T1000 (cell line): ENCODE measurements around the gene SACM1L.
"Not testable (repeated sequence)": the region's sequence is repeated elsewhere in the genome, so short reads cannot be mapped to it uniquely, and the experiment has no call there.

Experiments used
- DNase-seq: peaks from one replicate; lab custom pipeline; 2025; ENCODE audit warnings: mixed read lengths; lab: John Stamatoyannopoulos, UW

Gene SACM1L

DNA sequence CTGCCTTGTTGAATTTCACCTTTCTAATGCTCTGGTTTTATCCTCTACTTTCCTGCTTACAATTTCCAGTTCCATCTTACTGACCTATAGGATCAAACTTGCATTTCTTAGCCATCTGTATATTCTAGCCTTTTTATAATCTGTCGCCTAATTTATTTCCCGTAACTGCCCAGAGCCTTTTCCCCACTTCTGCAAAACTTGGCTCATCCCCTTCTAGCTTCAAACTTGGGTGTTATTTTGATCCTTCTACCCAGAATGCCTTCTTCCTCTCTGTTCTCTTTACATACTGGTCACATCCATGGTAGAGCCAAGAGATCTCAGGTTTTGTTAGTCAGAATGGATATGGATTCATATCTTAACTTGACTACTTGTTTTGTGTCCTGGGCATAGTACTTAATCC is 2.6 kb downstream of the SACM1L start:
- DNase-seq = no peak

DNA sequence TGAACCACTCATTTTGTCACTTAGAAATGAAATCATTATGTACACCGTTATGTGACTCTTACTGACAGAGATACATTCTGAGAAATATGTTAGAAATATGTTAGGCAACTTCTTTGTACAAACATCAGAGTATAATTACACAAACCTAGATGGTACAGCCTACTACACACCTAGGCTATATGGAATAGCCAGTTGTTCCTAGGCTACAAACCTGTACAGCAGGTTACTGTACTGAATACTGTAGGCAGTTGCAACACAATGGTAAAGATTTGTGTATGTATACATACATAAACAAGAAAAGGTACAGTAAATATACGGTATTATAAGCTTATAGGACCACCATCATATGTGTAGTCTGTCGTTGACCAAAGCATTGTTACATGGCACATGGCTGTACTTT is 3.7 kb downstream of the SACM1L start:
- no peak for DNase-seq

DNA sequence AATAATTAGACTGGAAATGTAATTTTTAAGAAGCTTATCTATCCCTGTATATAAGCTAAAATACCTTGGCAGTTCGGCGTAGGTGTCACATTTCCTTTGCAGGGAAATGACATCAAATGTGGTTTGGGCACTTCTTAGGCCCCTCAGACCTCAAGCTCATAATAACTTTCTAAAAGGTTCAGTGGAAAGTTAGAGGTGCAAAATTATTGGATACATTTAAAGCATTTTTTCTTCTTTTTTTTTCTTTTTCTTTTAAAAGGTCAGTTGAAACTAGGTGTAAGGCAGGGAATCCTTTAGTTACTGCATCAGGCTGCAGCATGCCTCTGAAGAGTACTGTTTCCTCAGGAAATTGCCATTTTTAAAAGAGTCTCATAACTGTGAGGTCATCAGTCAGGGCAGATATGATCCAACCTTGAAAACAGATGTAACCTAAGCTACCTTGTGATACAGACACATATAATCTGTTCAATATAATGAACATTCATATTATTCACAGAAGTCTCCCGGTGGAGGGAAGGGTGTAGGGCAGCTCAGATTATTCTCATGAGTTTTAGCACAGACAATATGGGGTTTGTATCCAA is 4.8 kb downstream of the SACM1L start:
- DNase-seq = no peak

DNA sequence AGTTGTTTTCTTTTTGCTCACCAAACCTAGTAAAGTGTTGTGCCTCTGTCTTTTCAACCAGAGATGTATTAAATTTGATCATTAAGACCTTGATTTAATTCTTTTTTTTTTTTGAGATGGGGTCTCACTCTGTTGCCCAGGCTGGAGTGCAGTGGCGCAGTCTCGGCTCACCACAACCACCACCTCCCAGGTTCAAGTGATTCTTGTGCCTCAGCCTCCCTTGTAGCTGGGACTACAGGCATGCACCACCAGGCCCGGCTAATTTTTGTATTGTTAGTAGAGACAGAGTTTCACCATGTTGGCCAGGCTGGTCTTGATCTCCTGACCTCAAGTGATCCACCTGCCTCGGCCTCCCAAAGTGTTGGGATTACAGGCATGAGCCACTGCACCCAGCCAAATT is 6.0 kb downstream of the SACM1L start:
- not testable (repeated sequence) for DNase-seq

DNA sequence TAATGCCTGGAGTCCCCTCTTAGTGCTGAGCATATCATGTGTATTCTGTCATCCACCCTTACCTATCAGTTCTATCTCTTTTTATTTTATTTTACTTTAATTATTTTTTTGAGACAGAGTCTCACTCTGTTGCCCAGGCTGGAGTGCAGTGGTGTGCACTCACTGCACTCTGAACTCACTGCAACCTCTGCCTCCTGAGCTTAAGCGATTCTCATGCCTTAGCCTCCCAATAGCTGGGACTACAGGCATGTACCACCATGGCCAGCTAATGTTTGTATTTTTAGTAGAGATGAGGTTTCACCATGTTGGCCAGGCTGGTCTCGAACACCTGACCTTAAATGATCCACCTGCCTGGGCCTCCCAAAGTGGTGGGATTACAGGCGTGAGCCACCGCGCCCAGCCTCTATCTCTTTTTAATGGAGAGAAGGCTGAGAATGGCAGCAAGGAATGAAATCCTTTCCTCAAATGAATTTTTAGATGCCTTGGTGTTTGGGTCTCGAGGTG is 11.4 kb downstream of the SACM1L start:
- no peak for DNase-seq

DNA sequence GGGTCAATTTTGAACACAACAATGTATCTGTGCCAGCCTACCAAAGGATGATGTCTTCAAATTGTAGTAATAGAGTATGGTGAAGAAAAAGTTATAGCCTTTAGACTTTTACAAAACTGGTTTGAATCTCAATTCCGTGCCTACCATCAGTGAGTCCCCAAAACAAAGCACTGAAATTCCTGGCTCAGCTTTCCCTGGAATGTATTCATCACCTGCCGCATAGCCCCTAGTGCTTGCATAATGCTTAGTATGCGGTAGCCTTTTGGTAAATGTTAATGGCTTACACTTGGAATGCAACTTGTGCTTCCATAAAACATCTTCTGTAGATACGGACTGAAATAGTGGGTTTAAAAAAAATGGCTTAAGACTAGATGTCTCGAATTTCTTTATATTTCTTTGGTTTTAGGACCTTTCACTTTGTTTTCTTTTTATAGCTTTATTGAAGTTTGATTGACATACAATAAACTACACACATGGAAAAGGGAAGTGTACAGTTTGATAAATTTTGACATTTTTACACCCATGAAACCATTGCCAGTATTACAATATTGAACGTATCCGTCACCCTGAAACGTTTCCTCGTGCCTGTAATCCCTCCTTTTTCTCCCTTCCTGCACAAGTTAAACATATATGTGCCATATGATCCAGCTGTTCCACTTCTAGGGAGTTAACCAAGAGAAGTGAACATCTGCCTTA is 12.1 kb downstream of the SACM1L start:
- no peak for DNase-seq

DNA sequence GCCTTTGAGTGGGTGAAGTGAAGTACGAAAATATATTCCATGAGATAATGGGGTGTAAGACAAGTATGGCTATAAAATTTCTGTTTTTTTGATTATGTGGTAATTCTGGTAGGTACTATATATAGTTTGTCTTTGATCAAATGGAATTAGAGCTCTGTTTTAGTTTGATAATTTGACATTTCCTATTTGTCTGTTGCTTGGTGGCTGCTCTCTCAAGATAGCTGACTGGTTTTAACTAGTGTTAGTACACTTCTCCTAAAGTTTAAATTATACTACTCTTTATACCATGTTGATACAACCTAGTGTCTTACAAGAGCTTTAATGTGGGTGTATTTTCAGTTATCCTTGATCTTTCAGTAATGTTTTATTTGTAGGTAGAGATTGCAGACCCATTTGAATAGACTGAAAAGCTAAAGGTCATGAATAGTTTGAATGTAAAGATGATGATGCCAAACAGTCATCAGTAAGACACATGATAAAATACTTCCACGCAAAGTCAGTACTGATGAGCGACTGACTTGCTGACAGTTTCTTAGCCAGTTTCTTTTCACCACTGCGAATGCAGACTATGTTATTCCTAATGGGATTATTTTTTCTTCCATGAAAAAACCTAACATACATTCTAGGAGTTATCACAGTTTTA is 15.2 kb downstream of the SACM1L start:
- no peak for DNase-seq

DNA sequence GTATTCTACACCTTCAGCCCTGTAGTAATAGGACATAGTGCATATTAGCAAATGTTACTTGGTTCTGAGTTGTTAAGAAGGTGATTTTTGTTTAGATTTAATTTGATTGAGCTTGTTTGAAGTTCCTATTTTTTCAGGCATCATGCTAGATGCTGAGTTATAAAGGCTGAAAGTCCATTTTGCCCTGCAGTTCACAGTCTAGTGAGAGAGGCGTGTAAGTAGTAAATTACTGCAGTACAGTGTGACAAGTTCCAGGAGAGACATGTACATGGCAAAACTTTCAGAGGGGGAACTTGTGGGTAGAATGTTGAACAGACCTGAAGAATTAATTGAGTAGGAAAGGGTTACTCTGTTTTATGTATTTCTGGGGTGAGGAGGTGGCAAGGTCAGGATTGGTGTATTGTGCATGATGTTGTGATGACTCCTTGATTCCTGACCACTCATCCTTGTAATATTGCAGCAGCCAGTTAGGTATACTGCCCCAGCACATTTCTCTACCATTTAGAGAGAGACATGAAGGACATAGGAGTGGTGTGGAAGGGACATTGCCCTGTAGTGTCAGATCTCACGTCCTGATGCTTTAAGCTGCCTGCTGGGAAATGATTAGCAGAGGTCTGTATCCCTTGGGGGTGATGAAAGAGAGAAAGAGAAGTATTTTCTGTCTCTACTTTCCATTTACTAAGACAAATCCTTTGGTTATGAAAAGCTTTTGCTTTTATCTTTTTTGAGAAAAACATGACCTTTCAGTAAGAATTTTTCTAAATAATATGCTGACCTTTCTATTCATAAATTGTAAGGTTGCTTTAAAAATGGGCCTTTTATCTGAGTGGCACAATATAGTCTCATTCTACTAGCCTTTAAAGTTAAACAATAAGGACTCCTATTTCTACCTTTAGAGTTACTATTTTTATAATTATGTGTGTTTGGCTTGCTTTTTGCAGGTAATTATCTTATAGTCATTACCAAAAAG is 16.9 kb downstream of the SACM1L start:
- DNase-seq = no peak

DNA sequence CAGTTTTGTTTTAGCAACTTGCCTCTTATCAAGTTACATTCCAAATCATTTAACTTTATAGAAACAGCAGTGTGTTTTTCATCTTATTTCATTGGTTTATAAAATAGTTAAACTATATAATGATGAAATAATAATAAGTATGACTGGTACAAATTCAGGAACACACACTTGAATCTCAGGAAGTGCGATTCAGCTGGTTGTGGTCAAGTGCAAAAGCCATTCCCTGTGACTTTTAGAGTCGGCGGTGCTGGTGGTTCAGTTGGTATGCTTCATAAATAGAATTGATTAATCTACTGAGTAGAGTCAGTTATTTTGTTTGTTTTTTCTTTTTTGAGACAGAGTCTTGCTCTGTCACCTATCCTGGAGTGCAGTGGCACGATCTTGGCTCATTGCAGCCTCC is 22.7 kb downstream of the SACM1L start:
- DNase-seq = no peak

DNA sequence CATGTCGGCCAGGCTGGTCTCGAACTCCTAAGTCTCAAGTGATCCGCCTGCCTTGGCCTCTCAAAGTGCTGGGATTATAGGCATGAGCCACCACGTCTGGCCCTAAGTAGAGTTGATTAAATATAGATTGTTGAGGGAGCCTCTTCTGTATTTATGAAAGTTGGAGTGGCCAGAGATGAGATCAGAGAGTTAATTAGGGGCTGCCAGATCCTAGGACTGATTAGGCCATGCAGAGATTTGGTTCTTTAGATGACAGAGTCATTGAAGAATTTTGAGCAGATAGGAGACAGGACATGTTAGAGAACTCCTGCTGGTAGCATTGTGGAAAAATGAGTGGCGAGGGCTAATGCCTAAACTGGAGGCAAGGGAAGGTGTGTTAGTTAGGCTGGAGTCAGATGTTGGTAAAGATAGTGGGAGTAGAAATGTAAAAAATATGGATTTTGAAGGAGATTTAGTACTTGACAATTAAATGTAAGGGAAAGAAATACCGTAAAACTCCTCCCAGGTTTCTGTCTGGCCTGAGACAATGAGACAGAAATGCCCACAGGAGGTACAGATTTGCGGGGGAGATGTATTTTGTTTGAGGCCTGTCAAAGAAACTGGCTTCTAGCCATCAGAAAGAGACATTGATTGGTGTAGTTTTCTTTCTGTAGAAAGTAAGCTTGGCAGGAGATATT is 23.4 kb downstream of the SACM1L start:
- DNase-seq = no peak

DNA sequence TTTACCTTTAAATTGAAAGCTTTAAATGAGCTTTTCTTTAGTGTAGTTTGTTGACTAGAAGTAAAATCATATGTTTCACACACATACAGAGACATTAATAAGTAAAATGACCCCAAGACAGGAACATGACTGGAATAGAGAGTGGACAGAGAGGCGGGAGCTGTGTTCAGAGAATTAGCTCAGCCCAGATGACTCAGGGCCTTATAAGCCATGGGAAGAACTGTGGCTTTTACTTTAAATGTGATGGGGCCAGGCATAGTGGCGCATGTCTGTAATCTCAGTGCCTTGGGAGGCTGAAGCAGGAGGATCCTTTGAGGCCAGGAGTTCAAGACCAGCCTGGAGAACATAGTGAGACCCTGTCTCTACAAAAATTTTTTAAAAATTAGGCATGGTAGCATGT is 26.7 kb downstream of the SACM1L start:
- no peak for DNase-seq

DNA sequence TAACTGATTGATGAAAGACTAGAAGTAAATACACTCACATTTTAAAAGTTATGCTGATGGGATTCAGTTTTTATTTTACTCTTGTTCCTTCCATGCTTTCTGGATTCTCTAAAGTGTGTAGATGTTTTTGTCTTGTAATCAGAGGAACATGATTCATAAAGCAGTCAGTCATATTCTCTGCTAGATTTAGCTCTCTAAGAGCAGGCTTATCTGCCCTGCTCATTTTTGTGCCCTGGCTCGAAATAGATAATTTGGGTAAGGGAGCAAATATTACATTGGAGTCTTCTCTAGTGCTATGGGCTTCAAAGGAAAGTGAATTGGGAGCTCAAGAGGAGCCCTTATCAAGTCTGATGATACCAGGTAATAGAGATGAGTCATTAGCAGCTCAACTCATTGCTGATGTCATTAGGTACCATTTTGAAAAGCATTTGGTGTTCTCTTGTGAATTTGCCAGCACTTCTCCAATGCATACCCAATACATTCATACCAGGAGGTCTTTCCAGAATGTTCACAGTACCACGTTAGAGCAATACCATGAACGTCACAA is 27.7 kb downstream of the SACM1L start:
- no peak for DNase-seq

DNA sequence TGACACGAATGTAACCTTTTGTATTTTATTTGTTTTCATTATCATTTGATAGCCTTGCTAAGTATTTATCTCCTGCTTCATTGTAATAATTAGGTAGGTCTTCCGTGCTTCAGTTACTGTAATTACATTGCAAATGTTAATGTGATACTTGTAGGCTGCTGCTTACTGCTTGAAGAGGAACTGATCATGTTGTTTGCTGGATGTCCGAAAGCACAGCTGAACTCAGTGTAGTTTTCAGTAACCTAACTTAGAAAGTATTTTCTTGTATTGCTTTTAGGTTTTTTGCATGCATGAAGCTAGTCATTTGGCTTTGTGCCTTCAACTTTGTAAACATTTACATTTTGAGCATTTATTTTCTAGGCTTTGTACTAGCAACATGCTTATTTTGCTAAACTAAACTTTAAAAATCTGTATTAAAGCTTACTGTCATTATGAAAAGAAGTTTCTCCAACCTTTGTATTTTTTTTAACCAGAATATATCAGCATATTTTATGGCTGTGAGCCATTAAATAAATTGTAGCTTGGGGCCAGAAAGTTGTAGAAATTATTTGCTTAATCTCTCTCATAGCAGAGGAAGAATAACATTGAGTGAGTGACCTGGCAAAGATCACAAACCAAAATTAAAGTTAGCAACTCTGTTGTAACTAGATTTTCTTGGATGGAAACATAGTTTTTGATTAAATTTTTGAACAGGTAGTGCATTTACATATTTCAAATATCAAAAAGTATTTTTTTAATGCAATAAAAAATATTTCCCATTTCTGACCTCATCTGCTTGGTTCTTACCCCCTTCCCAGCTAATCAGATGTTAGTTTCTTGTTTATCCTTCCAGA is 30.7 kb downstream of the SACM1L start:
- no peak for DNase-seq

DNA sequence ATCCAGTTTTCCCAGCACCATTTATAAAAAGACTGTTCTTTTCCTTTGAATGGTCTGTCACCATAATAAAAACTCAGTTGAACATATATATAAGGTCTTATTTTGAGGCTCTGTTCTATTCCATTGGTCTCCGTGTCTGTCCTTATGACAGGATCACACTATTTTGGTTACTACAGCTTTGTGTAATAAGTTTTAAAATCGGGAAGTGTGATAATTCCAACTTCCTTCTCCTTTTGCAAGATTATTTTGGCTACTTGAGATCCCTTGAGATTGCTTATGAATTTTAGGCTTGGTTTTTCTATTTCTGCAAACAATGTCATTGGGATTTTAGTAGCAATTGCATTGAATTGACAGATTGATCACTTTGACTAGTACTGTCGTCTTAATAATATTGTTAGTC is 35.7 kb downstream of the SACM1L start:
- no peak for DNase-seq

DNA sequence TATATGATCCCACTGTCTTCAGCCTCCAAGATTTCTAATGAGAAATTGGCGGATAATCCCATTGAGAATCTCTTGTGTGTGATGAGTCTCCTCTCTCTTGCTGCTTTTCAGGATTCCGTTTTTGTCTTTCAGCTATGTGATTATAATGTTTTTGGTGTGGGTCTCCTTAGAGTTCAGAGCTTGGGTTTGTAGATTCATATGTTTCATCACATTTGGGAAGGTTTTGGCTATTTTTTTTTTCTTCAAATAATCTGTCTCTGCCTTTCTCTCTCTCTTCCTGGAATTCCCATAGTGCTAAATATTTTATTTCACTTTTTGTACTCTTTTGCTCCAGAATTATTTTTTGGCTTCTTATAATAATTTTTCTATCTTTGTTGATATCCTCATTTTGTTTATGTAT is 40.4 kb downstream of the SACM1L start:
- DNase-seq = no peak

DNA sequence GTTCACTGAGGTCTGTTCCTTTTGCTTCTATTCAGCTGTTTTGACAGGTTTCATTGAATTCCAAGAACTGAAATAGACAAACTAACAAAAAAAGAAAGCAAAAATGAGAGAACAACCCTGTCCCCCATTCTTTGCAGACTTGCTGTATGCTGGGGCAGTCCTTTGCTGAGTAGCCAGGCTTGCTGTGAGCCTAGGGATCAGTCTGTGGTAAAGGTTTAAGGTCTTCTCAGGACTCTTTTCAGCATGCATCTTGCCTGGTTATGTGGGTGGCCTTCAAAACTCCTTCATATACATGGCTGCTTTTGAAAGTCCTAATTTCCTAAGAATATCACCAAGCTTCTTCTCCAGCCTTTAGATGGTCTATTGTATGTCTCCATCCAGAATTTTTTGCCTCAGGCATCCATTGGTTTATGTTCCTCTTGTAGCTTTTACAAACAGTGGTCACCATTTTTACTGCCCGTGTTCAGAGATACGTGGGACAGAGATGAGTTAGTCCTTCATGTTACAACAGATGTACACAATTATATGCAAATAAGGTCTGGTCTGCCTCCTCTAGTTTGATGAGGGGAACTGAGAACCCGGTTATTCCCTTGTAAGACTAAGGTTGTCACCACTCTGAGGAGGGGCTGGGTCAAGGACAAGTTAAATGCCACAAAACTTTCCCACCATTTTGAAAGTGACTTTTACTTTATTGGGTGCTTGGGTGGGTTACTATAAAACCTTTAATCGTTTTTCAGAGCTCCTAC is 41.4 kb downstream of the SACM1L start:
- no peak for DNase-seq

DNA sequence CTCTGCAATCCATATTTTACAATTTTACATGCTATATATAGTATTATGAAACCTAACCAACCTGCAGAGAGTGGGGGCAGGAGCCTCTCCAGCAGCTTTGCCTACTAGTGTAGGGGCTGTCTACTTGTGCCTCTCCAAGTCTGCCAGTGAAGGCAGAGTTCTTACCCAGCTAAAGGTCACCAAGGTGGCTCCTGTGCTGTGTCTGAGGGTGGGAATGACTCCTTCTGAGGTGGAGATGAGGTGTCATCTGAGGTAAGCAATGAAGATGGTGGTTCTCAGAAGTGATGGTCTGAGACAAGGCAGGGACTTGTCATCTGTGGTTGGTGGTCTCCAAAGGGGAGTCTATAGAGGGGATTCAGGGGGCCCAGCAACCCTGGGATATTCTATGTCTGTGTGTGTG is 47.5 kb downstream of the SACM1L start:
- no peak for DNase-seq

DNA sequence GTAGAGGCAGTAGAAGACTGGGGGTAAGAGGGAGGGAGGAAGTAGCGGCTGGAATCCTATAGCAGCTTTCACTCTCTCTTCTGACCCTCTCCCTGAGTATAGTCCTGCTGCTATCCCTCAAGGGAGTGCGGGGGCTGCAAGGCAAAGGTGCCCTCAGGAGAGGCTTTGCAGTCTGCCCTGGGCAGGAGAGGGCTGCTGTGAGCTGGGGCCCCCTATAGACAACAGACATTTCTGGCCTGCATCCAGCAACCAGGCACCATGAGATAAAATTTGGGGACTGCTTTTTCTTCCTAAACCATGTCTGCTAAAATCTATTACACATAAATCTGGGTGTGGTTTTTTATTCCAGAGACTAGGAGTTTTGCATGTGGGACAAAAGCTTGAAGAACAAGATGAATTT is 48.0 kb downstream of the SACM1L start:
- DNase-seq = no peak

DNA sequence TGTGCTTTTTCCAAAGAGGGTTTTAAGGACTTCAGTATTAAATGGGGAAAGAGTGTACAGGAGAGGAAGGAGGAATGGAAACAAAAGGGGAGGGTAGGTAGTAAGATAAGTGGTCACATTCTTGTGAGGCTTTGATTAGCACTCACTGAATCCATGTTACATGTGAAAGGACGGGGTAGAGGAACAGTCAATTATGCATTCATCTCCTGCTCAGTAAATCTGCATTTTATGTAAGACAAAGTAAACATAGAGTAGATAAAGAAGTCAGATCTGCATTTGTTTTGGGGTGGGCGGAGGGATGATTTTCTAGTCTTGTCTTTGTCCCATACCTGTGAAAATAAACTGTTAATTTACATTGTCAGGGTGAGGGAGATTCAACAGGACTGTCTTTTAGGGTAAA is 50.8 kb downstream of the SACM1L start:
- no peak for DNase-seq

DNA sequence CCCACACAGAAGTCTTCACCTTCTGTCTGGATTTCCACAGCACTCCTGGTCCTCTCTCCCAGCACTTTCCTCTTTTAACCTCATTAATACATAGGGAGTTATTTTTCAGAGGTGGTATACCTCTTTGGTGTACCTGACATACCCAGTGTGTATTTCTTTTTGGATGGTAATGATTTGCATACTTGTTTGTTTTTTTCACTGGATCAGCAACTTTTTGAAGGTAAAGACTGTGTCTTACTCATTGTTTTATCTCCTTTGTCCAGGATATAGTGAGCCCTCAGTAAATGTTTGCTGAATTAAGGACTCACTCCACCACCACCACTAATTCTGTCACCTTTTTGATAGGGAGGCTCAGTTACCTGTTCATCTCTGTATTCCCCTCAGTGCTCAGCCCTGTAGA is 52.1 kb downstream of the SACM1L start:
- DNase-seq = no peak
